SHP77 treated with DMSO at 0.1 percent for 48 hours (cell line): ENCODE data around the gene TRAPPC12.

ENCODE experiments used
- DNase-seq: peaks from one replicate; lab custom pipeline; 2025; lab: John Stamatoyannopoulos, UW

The TRAPPC12 gene

GRCh38 chr2:3456125-3456524 is 76.6 kb downstream of the TRAPPC12 start:
- DNase-seq = no peak

- DNase-seq = no peak
These were observed 78.3 kb downstream of the TRAPPC12 start for GRCh38 chr2:3457524-3458395.

GRCh38 chr2:3458396-3459184 is 79.1 kb downstream of the TRAPPC12 start:
- no peak for DNase-seq

GRCh38 chr2:3459185-3460015 is 79.9 kb downstream of the TRAPPC12 start:
- DNase-seq = peak; percentile 19

GRCh38 chr2:3460156-3460555 is 80.7 kb downstream of the TRAPPC12 start:
- DNase-seq = no peak

- no peak for DNase-seq
These were observed 81.6 kb downstream of the TRAPPC12 start for GRCh38 chr2:3460831-3461800.

GRCh38 chr2:3461801-3462492 is 82.5 kb downstream of the TRAPPC12 start:
- peak; percentile 22 for DNase-seq

- no peak for DNase-seq
These were observed 83.1 kb downstream of the TRAPPC12 start for GRCh38 chr2:3462493-3463104.

- DNase-seq = no peak
These were observed 83.8 kb downstream of the TRAPPC12 start for GRCh38 chr2:3463186-3463835.

GRCh38 chr2:3463944-3464343 is 84.5 kb downstream of the TRAPPC12 start:
- no peak for DNase-seq

- no peak for DNase-seq
These were observed 85.0 kb downstream of the TRAPPC12 start for GRCh38 chr2:3464401-3465005.

- DNase-seq = no peak
These were observed 85.8 kb downstream of the TRAPPC12 start for GRCh38 chr2:3465328-3465727.

- no peak for DNase-seq
These were observed 86.5 kb downstream of the TRAPPC12 start for GRCh38 chr2:3465844-3466481.

- DNase-seq = no peak
These were observed 87.0 kb downstream of the TRAPPC12 start for GRCh38 chr2:3466482-3466863.

GRCh38 chr2:3466966-3467365 is 87.5 kb downstream of the TRAPPC12 start:
- DNase-seq = no peak

- no peak for DNase-seq
These were observed 88.2 kb downstream of the TRAPPC12 start for GRCh38 chr2:3467654-3468053.

- DNase-seq = no peak
These were observed 88.9 kb downstream of the TRAPPC12 start for GRCh38 chr2:3468296-3468988.

GRCh38 chr2:3469486-3469885 is 90.0 kb downstream of the TRAPPC12 start:
- no peak for DNase-seq
